DMS 273 (cell line): Measurements from ENCODE around the gene HSFX1.

Experiments used
- DNase-seq: peaks from one replicate; lab custom pipeline; 2025; ENCODE audit not compliant: unreplicated experiment; lab: John Stamatoyannopoulos, UW

HSFX1 gene

DNA sequence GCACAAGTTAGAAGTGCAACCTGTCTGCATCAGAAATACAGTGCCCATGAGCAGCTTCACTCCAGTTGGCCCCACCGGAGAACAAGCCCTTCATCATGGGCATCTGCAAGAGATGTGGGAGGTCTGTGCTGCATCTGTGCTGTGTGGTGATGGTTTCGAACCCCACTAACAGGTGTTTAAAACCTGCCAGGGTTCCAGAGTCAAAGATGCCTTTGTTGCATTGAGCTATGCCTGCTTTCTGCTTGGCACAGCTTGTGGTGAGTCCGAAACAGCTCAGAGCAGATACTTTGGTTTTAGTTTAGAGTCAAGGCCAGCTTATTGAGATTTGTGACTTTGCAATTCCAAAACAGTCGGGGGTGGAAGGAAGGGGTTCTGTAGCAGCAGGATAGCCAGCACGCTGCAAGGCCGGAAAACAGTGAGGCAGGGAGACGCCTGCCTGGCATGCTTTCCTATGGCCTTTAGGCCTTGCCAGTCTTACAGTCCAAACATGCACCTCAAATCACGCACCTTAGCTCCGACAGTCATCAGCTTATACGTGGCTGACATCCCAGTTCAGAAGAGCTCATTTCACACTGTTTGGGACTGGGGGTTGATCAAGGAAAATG is 29.7 kb downstream of the HSFX1 start:
- DNase-seq: no peak

DNA sequence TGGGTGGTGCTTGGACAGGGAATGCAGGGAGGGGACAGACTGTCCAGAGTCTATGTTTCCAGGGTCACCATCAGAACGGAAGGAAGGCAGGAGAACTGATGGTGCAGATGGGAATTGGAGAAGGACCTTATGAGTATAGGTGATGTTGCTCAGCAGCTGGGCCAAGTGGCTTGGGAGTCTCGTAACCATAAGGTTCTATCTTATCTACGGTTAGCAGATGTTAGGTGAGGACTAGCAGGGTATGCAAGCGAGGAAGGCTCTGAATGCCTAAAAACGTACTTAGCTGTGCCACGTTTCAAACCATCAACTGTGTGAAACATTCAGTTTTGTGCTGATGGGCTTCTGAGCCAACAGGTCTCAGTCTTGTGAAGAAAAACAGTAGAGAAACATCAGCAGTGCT is 30.2 kb downstream of the HSFX1 start:
- no peak for DNase-seq

DNA sequence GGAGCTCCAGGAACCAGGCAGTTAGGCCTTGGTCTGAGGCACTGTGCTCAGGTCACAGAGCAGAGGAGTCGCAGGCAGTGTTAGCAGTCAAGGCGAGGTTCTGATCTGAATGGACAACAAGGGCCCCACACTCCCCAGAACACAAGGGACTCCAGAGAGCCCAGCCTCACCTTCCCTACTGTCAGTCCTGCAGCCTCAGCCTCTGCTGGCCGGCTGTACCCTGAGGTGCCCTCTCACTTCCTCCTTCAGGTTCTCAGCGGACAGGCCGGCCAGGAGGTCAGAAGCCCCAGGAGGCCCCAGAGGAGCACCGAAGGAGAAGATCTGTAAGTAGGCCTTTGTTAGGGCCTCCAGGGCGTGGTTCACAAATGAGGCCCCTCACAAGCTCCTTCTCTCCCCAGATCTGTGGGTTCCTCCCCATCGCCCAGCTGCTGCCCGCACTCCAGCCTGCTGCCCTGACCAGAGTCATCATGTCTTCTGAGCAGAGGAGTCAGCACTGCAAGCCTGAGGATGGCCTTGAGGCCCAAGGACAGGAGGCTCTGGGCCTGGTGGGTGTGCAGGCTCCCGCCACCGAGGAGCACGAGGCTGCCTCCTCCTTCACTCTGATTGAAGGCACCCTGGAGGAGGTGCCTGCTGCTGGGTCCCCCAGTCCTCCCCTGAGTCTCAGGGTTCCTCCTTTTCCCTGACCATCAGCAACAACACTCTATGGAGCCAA is 34.0 kb downstream of the HSFX1 start:
- DNase-seq: no peak

DNA sequence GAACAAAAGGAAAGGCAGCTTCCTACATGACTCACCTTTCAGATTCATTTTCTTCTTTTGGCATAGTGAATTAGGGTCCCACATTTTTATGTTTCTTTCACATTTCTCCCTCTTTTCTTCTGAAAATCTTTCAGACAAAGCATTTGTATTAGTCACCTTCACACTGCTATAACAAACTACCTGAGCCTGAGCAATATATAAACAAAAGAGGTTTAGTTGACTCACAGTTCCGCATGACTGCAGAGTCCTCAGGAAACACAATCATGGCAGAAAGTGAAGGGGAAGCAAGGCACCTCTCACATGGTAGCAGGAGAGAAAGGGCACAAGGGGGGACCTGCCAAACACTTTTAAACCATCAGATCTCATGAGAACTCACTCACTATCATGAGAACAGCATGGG is 44.8 kb downstream of the HSFX1 start:
- DNase-seq: no peak

DNA sequence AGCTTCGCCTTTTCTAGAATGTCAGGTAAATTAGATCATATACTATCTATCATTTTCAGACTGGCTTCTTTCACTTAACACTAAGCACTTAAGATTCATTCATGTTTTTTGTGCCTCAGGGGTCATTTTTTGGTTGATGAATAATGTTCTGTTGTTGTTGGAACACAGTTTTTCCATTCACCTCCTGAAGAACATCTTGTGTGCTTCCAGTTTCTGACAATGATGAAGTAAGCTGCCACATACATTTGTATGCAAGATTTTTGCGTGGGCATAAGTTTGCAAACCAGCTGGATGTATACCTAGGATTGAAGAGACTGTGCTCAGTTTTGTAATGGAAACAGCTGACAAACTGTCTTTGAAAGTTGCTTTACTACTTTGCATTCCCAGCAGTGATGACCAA is 45.5 kb downstream of the HSFX1 start:
- DNase-seq: no peak

DNA sequence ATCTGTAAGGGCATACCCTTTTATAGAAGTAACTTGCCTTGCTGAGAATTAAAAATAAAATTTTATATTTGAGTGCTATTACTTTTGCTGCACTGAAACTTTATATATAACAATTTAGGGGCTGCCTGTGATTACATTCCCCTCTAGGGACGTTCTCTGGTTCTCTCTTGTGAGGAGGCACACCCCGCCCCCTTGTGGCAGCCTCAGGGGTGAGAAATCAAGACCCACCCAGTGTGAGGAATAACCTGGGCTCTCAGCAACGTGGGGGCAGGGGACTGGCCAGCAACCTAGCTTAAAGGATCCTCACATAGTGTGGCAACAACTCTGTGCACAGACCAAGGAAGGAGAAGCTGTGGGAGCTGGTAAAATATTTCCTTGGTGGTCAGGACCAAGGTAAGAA is 51.6 kb downstream of the HSFX1 start:
- peak; percentile 61 for DNase-seq
